ENCODE measurements around the gene PEX3.

Gene PEX3, protein sequence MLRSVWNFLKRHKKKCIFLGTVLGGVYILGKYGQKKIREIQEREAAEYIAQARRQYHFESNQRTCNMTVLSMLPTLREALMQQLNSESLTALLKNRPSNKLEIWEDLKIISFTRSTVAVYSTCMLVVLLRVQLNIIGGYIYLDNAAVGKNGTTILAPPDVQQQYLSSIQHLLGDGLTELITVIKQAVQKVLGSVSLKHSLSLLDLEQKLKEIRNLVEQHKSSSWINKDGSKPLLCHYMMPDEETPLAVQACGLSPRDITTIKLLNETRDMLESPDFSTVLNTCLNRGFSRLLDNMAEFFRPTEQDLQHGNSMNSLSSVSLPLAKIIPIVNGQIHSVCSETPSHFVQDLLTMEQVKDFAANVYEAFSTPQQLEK

DNA sequence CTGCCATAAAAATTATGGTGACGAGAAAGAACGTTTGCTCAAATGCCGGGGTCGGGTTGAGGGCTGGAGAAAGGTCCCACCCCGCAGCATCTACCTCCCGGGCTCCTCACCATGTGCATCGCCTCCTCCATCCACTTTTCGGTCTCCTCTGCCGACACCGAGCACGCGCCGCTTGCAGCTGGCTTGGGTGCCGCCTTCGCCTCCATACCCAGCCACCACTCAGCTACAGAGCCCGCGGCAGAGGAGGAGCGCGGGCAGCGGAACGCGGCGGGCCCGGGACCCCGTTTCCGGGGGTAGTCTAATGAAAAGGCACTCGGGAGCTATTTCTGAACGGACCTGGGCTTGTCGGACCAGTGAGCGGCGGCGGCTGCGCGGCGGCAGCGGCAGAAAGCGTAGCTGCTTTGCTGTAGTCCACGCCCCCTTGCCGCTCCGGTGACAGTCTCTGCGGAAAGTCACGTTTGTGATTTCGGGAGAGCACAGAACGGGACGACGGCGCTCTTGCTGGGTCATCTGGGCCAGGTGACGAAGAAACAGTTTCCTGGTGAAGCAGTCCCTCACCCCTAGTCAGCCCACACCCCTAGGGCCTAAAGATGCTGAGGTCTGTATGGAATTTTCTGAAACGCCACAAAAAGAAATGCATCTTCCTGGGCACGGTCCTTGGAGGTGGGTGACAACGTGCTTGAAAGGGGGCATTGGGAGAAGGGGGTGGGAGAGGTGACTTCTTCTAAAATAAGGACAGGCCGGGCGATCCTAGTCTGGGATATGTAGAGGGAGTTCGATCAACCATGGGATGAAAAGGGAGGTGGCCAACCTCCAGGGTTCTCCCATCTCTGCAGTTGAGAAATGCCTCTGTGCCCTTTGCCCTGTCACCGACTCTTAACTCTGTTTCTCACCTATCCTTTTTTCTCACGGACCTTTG lies at the start of gene PEX3, which contains the start of gene ADAT2:
TSS of gene PEX3 (plus strand) at position 353 of the 919 bp plus-strand sequence. CDS start at position 591, 238 bp downstream.
TSS of gene ADAT2 (minus strand) at position 243 of the 919 bp plus-strand sequence. CDS start at position 206, 37 bp downstream.
- peak; percentile 80 for DNase-seq (ENCODE audit: low read depth, low spot score)

DNA sequence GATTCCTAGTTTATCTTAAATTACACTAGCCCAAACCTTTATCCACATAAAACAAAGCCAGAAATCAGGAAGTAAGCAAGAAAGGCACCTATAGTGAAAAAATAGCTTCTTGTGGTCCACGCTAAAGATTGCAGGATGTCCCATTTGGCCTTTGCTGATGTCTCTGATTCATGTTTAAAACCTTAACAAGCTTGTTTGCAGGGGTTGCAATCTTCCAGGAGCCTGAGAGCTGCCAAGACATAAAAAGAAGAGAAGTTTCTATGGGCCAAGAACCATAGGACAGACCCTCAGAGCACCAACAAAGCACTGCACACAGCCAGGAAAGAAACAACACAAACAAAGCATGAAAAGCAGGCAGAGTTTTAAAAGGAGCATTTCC lies 49.5 kb upstream of the PEX3 start:
- DNase-seq (ENCODE audit: low read depth, low spot score) = no peak

DNA sequence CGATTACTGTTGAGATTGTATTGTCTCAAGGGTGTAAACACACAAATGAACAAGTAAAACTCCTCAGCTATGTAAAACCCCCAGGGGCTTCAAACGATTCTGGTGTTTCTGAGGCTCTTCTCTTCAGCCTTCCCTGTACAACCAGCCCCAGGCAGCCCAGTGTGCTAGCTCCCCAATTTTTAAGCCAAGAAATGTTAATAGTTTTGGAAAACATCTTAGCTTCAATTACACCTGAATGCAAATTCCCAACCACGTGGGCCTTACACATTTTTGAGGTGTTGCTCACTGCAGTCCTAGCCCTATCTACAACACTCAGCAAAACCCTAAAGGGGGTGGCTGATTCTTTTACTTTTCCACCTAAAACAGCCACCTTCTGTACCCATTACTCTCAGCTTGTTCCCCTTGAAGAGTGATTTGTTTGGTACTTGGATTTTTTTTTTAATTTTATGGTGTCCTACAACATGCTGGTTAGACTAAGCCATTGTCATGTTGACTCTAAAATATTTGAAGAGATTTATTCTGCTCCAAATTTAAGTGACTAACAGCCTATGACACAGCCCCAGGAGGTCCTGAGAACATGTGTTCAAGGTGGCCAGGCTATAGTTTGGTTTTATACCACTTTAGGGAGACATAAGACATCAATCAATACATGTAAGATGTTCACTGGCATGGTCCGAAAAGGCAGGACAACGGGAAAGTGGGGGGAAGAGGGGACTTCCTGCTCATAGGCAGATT lies 48.8 kb upstream of the PEX3 start:
- DNase-seq (ENCODE audit: low read depth, low spot score) = no peak

DNA sequence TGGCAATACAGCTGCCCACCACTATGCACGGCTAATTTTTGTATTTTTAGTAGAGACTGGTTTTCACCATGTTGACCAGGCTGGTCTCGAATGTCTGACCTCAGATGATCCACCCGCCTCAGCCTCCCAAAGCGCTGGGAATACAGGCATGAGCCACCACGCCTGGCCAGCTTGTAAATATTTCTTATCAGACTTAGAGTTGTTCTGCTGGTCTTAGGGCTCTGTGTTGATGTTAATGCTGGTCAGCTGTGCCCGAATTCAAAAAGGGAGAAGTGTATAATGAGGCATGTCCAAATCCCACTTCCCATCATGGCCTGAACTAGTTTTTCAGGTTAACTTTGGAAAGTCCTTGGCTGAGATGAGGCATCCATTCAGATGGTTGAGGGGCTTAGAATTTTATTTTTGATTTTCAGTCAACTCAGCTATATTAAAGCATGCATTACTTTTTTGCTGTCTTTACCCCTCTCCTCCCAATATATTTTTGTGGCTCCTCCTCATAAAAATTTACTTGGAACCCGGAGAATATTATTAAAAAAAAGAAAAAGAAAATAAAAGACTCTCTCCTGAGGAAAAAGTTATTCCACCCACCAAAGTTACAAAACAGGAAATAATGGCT lies 47.8 kb upstream of the PEX3 start:
- DNase-seq (ENCODE audit: low read depth, low spot score) = no peak

DNA sequence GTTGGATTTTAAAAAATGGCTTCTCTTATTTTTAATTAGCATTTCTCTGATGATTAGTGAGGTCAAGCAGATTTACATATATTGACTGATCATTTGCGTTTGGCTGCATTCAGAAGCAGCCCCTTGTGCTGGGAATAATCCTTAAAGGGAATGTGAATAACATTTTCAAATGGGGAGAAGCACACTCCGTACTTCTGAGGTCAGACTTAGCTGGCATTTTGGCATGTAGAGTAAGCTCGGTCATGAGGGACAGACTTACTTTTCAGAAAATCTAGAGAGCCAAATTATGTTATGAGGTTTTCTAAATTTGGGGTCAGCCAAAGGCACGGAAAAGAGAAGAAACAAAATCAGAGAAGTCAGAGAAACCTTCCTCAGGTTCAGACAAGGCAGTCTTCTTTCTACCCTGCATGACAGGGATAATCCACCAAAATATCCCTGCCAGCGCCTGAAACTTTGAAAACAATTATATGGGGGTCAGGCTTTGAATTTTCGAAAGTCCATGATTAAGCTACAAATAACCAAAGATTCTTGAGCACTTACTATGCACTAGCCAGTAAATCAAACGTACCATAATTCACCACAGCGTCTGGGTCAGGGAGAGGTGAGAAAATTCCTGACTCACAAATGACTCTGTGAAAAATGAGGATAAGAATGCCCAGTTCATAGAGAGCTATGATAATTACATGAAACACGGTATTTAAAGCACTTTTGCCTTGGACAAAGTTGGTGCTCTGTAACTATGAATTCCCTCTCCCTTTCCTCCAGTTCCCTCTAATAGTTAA lies 45.0 kb upstream of the PEX3 start:
- no peak for DNase-seq (ENCODE audit: low read depth, low spot score)

DNA sequence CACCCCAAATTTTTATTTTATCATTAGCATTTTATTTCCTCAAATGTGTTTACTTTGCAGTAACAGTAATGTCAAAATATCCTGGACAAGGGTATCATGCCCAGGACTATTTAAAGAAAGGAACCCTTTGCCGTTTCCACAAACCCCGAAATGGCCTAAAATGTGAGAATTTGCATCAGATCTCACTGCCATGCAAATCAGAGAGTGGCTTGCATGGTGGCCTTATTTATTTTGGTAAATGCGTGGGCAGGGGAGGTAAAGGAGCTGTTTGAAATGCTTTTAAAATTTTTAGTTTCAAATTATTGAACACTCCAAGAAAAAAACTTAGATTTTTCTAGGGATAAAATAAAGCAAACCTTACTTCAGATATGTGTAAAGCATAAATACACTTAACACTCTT lies 43.9 kb upstream of the PEX3 start:
- DNase-seq (ENCODE audit: low read depth, low spot score) = no peak

DNA sequence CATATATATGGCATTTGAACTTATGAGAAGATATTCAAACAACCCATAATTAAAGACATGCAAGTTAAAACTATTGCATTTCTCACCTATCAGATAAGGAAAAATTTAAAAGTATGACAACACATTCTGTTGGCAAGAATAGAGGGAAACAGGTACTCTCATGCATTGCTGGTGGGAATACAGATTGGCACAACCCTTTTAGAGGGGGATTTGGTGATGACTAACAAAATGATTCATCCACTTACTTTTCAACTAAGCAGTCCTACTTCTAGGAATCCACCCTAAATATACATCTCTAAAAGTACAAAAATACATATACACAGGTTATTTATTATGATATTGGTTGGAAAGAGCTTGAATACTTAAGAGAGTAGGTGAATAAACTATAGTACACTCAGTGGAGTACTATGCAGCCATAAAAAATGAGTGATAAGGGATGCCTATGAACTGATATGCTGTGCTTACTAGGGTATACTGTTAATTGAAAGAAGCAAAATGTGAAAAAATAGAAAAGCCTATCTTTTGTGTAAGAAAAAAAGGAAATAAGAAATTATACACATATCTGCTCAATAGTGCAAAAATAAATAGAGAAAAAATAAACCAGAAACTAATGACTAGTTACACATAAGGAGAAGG lies 42.3 kb upstream of the PEX3 start:
- DNase-seq (ENCODE audit: low read depth, low spot score) = no peak

DNA sequence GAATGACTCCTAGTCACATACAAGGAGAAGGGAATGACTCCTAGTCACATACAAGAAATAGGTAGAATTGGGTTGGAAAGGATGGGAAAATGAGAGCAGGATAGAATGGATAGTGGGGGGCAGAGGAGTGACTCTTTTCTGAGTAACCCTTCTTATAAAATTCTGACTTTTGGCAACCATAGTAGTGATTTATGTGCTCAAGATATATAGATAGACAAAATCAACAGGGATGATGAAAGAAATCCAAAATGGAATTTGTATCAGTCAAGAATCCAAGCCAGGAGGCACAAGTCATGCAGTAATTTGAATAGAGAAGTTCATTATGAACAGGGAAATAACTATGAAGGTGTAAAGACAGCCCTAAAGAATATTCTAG lies 41.8 kb upstream of the PEX3 start:
- DNase-seq (ENCODE audit: low read depth, low spot score) = no peak

DNA sequence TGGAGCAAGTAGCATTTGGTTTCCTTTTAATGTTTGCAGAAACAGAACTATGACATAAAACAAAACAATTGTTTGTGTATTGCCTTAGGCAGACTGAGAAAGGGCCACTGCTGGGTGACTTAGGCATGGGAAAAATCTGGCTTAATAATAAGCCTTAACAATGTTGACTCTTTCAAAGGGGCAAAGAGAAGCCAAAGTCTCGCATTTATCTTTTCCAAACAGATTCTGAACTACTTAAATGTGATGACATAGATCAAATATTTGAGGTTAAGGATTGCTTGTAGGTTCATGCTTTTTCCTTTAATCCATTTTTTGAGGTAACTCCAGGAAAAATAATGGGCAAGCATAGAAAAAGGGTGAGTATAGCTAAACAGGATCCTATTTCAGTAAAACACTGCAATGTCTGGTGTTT lies 39.7 kb upstream of the PEX3 start:
- DNase-seq (ENCODE audit: low read depth, low spot score) = no peak

DNA sequence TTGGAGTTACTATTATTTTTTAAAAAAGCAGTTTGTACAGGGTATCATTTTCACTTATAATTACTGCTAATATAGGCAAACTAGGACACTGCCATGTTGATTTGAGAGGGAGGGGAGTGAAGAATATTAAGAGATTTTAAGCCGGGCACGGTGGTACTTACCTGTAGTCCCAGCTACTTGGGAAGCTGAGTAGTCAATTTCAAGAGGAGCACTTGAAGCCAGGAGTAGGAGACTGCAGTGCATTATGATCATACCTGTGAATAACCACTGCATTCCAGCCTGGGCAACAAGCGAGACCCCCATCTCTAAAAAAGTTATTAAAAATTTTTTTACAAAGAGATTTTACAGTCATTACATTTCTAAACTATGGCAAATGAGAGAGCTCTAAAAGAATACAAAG lies 35.8 kb upstream of the PEX3 start:
- DNase-seq (ENCODE audit: low read depth, low spot score) = no peak

DNA sequence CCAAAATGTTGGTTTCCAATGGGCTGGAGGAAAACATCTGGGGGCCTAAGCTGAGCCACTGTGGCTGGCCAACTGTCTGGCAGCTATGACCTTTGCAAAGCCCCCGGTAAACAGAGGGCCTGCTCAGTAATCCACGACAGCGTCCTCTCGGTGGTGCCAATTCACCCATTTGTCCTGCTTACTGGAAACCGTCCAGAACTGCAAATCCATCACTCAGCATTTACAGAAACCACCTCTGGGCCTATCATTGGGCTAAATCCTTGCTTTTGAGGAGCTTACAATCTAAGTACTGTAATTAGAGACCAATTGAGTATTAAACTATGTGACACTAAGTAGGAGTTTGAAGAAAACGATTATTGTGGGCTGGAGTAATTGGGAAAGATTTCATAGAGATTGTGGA lies 31.1 kb upstream of the PEX3 start:
- no peak for DNase-seq (ENCODE audit: low read depth, low spot score)

DNA sequence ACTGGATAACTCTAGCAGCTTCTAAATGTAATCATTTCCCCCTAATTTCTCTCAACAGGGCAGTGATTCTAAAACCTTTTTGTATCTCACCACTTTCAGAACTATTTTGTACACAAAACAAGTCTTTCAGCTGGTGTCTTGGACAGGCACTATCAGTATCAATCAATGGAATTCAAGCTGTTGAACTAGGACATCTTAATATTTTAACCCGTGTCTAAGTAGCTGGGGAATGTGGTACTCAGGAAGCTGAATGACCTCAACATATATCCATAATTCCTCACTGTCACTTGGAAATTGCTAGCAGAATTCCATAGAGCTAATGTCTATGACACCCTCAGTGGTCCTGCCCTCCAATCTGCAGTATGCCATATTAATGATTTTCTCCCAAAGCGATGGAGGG lies 24.6 kb upstream of the PEX3 start:
- DNase-seq (ENCODE audit: low read depth, low spot score) = no peak

DNA sequence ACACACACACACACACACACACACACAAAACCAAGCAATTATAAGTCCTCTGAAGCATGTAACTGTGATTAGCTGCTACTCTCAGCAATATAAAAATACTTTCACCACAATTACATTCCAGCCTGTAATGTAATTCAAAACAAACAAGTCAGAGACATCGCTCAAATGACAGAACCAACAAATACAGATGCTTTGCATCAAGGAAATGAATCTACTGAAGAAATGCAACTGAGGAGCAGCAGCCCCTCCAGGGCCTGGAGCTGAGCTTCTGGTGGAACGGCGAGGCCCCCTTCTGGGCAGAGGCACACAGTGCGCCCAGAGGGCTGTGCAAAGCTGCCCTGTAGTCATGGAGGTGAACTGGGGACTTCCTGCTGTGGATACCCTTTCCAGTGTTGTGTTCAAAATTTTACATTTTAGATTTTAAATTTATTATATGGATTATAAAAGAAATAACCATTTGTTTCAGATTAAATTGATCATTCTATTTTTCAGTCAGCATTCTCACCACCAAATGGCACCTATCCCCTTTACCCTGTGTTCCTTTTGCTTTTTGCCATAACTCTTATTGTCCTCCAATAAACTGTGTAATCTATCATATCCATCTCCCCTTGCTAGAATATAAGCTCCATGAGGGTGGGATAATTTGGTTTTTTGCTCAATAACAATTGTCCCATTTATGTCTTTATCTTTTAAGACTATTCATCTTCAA lies 23.3 kb upstream of the PEX3 start:
- peak; percentile 45 for DNase-seq (ENCODE audit: low read depth, low spot score)

DNA sequence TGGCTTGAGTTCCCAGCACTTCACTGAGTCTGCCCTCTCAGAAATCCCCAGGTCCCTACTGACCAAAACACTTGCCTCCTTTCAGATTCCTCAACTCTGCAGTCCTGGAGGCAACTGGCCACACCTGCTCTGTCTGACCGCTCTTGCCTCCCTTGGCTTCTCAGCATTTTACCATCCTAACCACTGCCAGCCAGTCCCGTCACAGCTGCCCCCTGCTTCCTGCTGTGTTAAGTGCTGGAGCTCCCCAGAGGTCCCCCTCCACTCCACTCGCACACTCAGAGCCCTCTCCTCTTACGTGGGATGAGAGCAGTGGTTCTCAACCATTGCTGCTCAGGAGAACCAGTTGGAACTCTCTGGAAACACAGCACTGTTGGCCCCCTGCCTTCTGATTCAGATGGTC lies 20.6 kb upstream of the PEX3 start:
- no peak for DNase-seq (ENCODE audit: low read depth, low spot score)

DNA sequence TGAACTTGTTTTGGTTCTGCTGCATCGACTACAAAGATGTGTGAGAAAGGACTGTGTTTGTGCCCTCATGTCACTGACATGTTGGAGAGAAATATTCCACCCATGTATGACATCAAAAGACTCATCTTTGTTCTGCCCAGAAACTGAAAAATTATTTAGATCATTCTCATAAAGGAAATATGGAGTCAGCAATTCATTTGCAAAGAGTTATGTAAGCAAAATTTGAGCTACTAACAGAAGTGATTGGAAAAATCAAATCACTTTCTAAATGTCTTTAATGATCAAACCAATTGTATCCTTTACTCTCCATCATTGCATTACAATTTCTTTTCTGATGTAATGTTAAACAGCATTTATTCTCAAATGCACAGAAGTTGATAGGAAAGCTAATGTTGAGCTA lies 19.4 kb upstream of the PEX3 start:
- DNase-seq (ENCODE audit: low read depth, low spot score) = no peak

DNA sequence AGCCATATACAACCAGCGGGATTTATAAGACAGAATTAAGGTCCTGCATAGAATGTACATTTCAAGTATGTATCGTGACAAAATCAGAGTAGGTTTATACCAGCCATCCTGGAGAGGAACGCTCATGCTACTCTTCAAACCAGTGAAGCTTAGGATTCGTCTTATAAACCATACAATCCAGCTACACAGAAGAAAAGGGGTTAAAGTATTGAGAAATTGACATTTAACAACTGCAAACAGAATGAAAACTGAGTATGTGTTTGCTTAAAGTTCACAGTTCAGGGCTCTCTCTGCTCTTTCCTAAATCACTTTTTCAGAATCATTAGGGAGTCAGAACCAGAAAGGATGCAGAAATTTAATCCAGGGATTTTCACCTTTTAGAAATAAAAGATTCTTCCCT lies 18.0 kb upstream of the PEX3 start:
- no peak for DNase-seq (ENCODE audit: low read depth, low spot score)

DNA sequence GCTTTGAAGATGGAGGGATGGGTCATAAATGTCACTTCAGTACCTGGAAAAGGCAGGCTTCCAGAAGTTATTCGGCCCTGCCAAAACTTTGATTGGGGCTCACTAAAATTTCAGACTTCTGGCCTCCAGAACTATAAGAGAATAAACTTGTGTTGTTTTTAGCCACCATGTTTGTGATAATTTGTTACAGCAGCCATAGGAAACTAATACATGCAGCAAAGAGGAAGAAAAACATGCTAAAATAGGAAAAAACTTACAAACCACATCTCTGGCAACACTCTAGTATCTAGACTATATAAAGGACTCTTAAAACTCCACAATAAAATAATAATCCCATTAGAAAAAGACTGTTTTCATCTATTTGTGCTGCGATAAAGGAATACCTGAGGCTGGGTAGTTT lies 9.6 kb upstream of the PEX3 start:
- DNase-seq (ENCODE audit: low read depth, low spot score) = no peak

DNA sequence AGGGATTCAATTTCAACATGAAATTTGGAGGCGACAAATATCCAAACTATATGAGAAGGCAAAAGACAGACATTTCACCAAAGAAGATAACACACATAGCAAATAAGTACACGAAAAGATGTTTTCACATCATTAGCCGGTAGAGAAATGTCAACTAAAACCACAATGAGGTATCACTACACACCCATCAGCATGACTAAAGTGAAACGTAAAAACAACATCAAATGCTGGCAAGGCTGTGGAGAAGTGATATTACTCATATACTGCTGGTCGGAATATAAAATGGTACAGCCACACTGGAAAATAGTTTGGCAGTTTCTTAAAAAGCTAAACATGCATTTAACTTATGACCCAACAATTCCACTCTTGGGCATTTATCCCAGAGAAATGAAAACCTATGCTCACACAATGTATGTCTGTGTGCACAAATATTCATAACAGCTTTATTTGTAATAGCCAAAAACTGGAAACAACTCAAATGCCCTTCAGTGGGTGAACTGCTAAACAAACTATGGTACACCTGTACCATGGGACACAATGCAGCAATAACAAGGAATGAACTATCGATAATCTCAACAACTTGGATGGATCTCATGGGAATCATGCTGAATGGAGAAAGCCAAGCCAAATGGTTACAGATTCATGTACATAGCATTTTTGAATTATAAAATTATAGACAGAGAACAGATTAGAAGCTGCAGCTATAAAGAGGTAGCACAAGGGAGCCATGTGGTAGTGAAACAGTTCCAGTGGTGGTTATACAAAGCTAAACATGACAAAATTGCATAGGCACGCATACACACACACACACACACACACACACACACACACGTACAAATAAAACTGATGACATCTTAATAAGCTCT lies 8.7 kb upstream of the PEX3 start:
- DNase-seq (ENCODE audit: low read depth, low spot score) = no peak

DNA sequence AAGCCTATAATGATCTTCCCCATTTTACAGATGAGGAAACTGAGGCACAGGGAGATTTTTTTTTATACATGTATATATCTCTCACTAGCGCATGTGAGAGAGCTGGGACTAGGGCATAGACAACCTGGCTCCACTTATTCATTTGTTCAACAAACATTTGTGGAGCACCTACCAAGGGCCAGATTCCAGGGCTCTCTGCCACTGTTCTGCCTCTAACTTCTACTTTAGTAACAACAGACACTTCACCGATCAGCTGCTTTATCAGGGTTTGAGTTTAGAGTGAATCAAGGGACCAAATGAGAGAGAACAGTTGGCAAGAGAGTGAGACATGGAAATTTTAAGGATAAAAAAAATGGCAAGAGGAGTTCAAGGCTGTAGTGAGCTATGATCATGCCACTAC lies 7.5 kb upstream of the PEX3 start:
- no peak for DNase-seq (ENCODE audit: low read depth, low spot score)
